Right atrium auricular region (tissue), 2 donors: ENCODE measurements around the gene NEK6. TPM values are rescaled to one million over a fixed set of nuclear protein-coding genes. Genes with fewer than 3 reads are reported as not detected.

Experiments
- DNase-seq: peaks from one replicate; pipeline ENCODE4 v3.0.0-alpha.2; 2019; ENCODE audit warnings: low spot score
- H3K27ac ChIP-seq, 2 donors: fragments of 200-600 bp; sonication (generic); 1 replicate in 1 of 2; 2 replicates in 1 of 2; pipeline ENCODE4 v1.5.1; 2016 to 2019
- H3K27me3 ChIP-seq, 2 donors: fragments of 200-600 bp; sonication (generic); one replicate each; pipeline versions ENCODE4 v1.5.1 to v1.6.0; 2017 to 2019
- H3K36me3 ChIP-seq: fragments of 200-600 bp; sonication (generic); one replicate; pipeline ENCODE4 v1.5.1; 2016
- H3K4me1 ChIP-seq, 2 donors: fragments of 200-600 bp; sonication (generic); one replicate each; pipeline versions ENCODE4 v1.5.1 to v1.6.0; 2017 to 2019
- H3K4me3 ChIP-seq, 2 donors: fragments of 200-600 bp; sonication (generic); 1 replicate in 1 of 2; 2 replicates in 1 of 2; pipeline ENCODE4 v1.5.1; 2017 to 2019; ENCODE audit warnings: mild to moderate bottlenecking in 1 of 2, moderate library complexity in 1 of 2
- H3K9me3 ChIP-seq, 2 donors: fragments of 200-600 bp; sonication (generic); one replicate each; pipeline ENCODE4 v1.5.1; 2019
- total RNA-seq, 2 donors: library from RNA; depleted of rRNA; stranded (reverse); fragments of >200 nt; gene quantifications; one replicate each; pipeline ENCODE4 v1.1.0, GENCODE V29; 2016
- TF ChIP-seq, protein P1 (sequence below), 2 donors: fragments of 200-600 bp; sonication (generic); IDR thresholded peaks; one replicate each; pipeline ENCODE4 v1.5.1; 2019; ENCODE audit warnings: antibody characterized with exemption in 2 of 2

The NEK6 gene
- total RNA-seq, 2 donors from 2014 or later, result 9.2 to 9.7 TPM

DNA sequence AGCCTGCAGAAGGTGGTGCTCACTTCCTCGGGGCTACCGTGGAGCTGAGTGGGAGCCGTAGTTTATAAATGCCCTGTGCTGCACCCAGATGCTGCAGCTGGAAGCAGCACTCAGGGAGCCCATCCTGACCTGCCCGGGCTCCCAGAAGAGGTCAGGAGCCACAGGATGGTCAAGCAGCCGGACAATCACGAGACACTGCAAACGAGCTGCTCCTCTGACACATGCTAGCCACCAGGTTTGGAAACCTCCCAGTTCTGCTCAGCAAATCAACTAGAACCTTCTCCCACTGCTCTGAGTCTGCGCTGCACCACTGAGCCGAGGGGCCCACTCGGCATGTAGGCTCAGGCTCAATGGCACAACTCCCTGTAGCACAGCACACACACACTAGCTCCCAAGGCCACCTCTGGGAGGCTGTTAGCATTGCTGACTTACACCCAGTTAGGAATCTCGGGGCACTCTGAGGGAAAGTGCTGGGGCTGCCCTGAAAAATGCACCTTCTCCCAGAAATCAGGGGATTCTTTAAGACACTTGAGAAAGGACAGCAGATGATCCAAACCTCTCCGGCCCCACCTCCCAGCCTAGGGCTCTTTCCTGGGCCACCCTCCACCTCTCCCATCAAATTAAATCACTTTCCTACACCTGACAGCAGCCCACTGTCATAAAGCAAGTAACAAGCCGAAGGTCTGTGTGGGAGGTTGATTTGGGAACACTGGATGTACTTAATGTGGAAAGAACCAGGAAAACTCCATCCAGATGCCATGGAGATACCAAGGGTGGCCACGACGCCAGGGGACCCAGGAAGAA is 98.4 kb downstream of the NEK6 start:
- Histone ChIP-seq H3K36me3 (peaks cover 34% of the 10 kb centered on the region), H3K9me3 (no peaks in the 10 kb centered on the region), H3K4me3 (no peak overlapping the region), H3K4me1 (peaks cover 0 to 19% of the 10 kb centered on the region in 2 donors), H3K27me3 (no peaks in the 10 kb centered on the region), H3K27ac (no peak overlapping the region)
- no peak for DNase-seq
- TF ChIP-seq, protein P1, sequence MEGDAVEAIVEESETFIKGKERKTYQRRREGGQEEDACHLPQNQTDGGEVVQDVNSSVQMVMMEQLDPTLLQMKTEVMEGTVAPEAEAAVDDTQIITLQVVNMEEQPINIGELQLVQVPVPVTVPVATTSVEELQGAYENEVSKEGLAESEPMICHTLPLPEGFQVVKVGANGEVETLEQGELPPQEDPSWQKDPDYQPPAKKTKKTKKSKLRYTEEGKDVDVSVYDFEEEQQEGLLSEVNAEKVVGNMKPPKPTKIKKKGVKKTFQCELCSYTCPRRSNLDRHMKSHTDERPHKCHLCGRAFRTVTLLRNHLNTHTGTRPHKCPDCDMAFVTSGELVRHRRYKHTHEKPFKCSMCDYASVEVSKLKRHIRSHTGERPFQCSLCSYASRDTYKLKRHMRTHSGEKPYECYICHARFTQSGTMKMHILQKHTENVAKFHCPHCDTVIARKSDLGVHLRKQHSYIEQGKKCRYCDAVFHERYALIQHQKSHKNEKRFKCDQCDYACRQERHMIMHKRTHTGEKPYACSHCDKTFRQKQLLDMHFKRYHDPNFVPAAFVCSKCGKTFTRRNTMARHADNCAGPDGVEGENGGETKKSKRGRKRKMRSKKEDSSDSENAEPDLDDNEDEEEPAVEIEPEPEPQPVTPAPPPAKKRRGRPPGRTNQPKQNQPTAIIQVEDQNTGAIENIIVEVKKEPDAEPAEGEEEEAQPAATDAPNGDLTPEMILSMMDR (IDR thresholded peaks at IDR 0.05), result no peak

DNA sequence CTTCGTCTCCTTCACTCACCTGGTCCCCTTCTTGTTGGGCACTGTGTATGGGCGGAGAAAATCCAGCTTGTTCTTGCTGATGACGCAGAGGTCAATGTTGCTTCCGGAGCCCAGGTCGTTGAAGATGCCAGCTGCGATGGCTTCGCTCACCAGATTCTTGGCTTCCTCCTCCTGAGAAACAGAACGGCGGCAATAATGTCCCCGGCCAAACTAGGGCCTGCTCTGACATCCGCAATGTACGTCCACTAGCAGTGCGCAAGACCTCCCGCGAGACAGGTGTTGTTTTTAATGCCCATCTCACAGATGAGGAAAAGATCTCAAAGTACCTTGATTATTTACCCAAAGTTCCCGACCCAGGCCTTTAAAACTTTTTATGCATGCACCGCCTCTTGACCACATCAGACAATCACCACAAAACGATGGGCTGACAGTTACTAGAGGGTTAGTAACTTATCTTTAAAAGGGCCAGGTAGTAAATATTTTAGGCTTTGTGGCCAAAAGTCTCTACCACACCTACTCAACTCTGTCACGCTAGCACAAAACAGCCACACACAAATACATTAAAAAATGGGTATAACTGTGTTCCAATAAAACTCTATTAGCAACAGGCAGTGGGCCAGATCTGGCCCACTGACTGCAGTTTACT is 99.1 kb downstream of the NEK6 start:
- no peaks in the 10 kb centered on the region for H3K27me3 ChIP-seq
- H3K36me3 ChIP-seq, result peaks cover 27% of the 10 kb centered on the region
- H3K9me3 ChIP-seq, result no peaks in the 10 kb centered on the region
- TF ChIP-seq, protein P1 (IDR thresholded peaks at IDR 0.05), result no peak
- no peak overlapping the region for H3K4me3 ChIP-seq
- no peak for DNase-seq
- H3K4me1 ChIP-seq, result peaks cover 0 to 19% of the 10 kb centered on the region in 2 donors
- H3K27ac ChIP-seq, result no peak overlapping the region

DNA sequence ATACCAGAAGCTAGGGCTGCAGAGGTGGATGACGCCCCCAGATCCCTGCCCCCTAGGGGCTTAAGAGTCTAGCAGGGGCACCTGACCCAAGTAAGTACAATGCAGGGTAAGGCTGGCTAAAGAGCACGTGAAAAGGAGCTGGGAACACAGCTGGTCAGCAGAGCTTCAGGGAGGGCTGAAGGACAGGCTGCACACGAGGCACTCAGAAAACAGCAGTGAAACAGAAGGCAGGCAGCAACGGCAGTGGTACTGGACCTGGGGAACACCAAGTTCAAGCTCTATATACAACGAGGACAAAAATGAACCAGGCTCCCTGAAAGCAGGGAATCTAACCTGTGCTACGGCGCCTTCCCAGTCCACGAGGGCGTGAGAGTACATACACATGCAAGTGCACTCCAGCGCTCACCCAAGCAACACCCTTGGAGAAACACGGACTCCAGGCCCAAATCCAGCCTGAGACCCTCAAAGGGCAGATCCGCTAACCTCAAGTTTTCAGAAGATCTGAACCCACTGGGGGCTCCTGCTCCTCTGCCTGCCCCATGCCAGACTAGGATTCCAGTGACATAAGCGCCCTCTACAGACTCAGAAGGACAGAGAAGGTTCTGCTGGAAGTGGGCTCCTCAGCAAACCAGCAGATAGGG is 100.1 kb downstream of the NEK6 start:
- peaks cover 17% of the 10 kb centered on the region for H3K36me3 ChIP-seq
- no peak overlapping the region for H3K4me3 ChIP-seq
- H3K4me1 ChIP-seq, result peaks cover 0 to 20% of the 10 kb centered on the region in 2 donors
- DNase-seq, result no peak
- no peaks in the 10 kb centered on the region for H3K27me3 ChIP-seq
- H3K9me3 ChIP-seq, result no peaks in the 10 kb centered on the region
- TF ChIP-seq, protein P1 (IDR thresholded peaks at IDR 0.05), result no peak
- H3K27ac ChIP-seq, result no peak overlapping the region

DNA sequence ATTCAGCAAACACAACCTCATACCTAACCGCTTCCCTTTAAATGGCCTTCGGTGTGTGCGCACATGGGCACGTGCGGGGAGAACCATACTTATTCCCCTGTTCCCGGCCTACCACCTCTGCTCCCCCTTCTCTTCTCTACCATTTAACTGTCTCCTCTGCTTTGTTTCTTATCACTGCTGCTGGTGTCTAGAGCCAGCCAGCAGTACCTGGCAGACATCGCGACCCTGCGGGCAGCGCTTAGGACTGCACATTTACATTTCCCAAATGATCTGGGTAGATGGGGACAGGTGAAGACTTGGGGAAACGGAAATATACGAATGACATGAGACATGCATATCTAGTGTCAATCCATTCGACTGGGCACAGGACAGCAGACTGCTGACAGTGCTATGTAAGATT is 100.9 kb downstream of the NEK6 start:
- TF ChIP-seq, protein P1 (IDR thresholded peaks at IDR 0.05), result no peak
- Histone ChIP-seq H3K27ac (no peak overlapping the region), H3K4me1 (peaks cover 0 to 24% of the 10 kb centered on the region in 2 donors), H3K36me3 (peaks cover 9% of the 10 kb centered on the region), H3K27me3 (no peaks in the 10 kb centered on the region), H3K4me3 (no peak overlapping the region), H3K9me3 (no peaks in the 10 kb centered on the region)
- no peak for DNase-seq

DNA sequence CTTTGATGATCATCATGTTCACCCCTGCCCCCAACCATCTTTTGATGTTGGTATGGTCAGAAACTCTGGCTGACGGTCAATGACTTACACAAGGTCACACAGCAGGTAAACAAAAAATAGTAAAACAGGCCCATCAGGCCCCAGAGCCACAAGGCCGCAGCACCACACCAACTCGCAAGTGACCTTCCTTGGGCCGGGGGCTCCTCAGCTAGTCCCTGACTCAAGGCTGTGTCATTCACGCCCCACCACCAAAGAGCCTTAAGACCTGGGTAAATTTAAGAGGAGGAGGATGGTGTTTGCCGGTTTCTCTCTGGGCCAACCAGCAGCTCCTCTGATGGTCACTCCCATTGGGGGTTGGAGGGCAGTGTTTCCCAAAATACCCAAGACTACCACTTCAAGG is 101.7 kb downstream of the NEK6 start:
- Histone ChIP-seq H3K27ac (no peak overlapping the region), H3K4me1 (peaks cover 0 to 24% of the 10 kb centered on the region in 2 donors), H3K36me3 (peaks cover 7% of the 10 kb centered on the region)

More for the DNA sequence above, 101.7 kb downstream of the NEK6 start:
- Histone ChIP-seq H3K9me3 (no peaks in the 10 kb centered on the region), H3K27me3 (no peaks in the 10 kb centered on the region), H3K4me3 (no peak overlapping the region)
- TF ChIP-seq, protein P1 (IDR thresholded peaks at IDR 0.05), result no peak
- no peak for DNase-seq
